AG09309 (cell line): ENCODE data around the gene DENND4B.
A peak's percentile ranks its signal among the peaks of the same experiment; 100 is the strongest.

Experiments
- DNase-seq: peaks from one replicate; pipeline ENCODE4 v3.0.0-alpha.2; 2010; ENCODE audit warnings: low read depth
- H3K4me3 ChIP-seq: 2 replicates; pipeline ENCODE4 v1.5.1; 2011; ENCODE audit warnings: mild to moderate bottlenecking, low read depth, low read length, moderate library complexity; ENCODE audit not compliant: control insufficient read depth
- CTCF ChIP-seq: IDR thresholded peaks from 2 replicates; pipeline ENCODE4 v1.5.1; 2011; ENCODE audit warnings: mild to moderate bottlenecking, low read depth, low read length, inconsistent platforms; ENCODE audit not compliant: insufficient read depth, control insufficient read depth; ENCODE audit errors: missing control alignments

DENND4B gene

GRCh38 chr1:153946622-153947241 lies at the start of gene DENND4B:
DENND4B (minus strand) TSS chr1:153946718; CDS start chr1:153944374, 2,344 bp downstream.
- H3K4me3 ChIP-seq: peak within 1 kb of the TSS; percentile 81
- TF ChIP-seq CTCF: peak; percentile 91
- DNase-seq: no peak

- H3K4me3 ChIP-seq: no peak overlapping the region
- TF ChIP-seq CTCF: no peak
- DNase-seq: no peak
Observed at GRCh38 chr1:153995640-153996039, 49.1 kb upstream of the DENND4B start.

GRCh38 chr1:153995202-153995601 lies 48.7 kb upstream of the DENND4B start:
- no peak for DNase-seq
- H3K4me3 ChIP-seq: no peak overlapping the region
- TF ChIP-seq CTCF: no peak

- DNase-seq: no peak
- no peak for TF ChIP-seq CTCF
- peak overlapping the region; percentile 91 for H3K4me3 ChIP-seq
Observed at GRCh38 chr1:153991806-153992205, 45.3 kb upstream of the DENND4B start.

- no peak for DNase-seq
- H3K4me3 ChIP-seq: peak overlapping the region; percentile 91
- TF ChIP-seq CTCF: no peak
Observed at GRCh38 chr1:153991151-153991630, 44.7 kb upstream of the DENND4B start.

- no peak for TF ChIP-seq CTCF
- H3K4me3 ChIP-seq: peak within 1 kb of the TSS; percentile 91
- DNase-seq: peak; percentile 97
Observed at GRCh38 chr1:153990468-153991150, 44.1 kb upstream of the DENND4B start, which contains the start of gene RPS27. RPS27 (plus strand) TSS chr1:153990762; CDS start chr1:153990797, 35 bp downstream.
